H1 (cell line): Measurements from ENCODE around the gene SHROOM2. TPM values are rescaled to one million over a fixed set of nuclear protein-coding genes. Genes with fewer than 3 reads are reported as not detected.

Experiments used
- CTCF ChIA-PET: fragments of 300-600 bp; sonication (Branson Sonifier 250); formaldehyde crosslinking; loops from one replicate; lab custom pipeline; 2021; ENCODE audit not compliant: partially characterized antibody; lab: Charles Lee
- POLR2A ChIA-PET: fragments of 300-600 bp; sonication (Branson Sonifier 250); formaldehyde crosslinking; loops from one replicate; lab custom pipeline; 2021; ENCODE audit warnings: inconsistent platforms; ENCODE audit not compliant: partially characterized antibody; lab: Charles Lee
- DNase-seq, 2 experiments: peaks; one replicate each; pipeline versions ENCODE4 v3.0.0 to v3.0.0-alpha.2; 2010 to 2022; ENCODE audit warnings: low spot score in 2 of 2, low read depth in 1 of 2, mixed read lengths in 1 of 2
- FAIRE-seq: peaks from 2 replicates; lab custom pipeline; 2011; peaks lifted over from hg19 to GRCh38; lab: Jason Lieb, UNC
- H2AFZ ChIP-seq: 2 replicates; pipeline ENCODE4 v1.8.1; 2012; ENCODE audit warnings: low read length, inconsistent platforms
- H2AK5ac ChIP-seq: 2 replicates; pipeline ENCODE4 v1.6.1; 2013; ENCODE audit warnings: low read depth, low read length
- H2BK120ac ChIP-seq: replicated peaks from 2 replicates; pipeline ENCODE3; 2013; ENCODE audit warnings: low read depth, low read length, inconsistent platforms
- H2BK12ac ChIP-seq: 2 replicates; pipeline ENCODE4 v1.6.1; 2013; ENCODE audit warnings: low read depth, low read length
- H2BK15ac ChIP-seq: 2 replicates; pipeline ENCODE4 v1.6.1; 2013; ENCODE audit warnings: low read length
- H2BK20ac ChIP-seq: 2 replicates; pipeline ENCODE4 v1.6.1; 2013; ENCODE audit warnings: low read length
- H2BK5ac ChIP-seq: 2 replicates; pipeline ENCODE4 v1.6.1; 2013; ENCODE audit warnings: low read depth, low read length
- H3K14ac ChIP-seq: 2 replicates; pipeline ENCODE4 v1.6.1; 2013; ENCODE audit warnings: inconsistent platforms; ENCODE audit not compliant: insufficient read length
- H3K18ac ChIP-seq: 2 replicates; pipeline ENCODE4 v1.6.1; 2013; ENCODE audit warnings: low read length; ENCODE audit errors: extremely low read depth
- H3K23ac ChIP-seq: 2 replicates; pipeline ENCODE4 v1.6.1; 2013; ENCODE audit warnings: inconsistent platforms; ENCODE audit not compliant: insufficient read length
- H3K23me2 ChIP-seq: 2 replicates; pipeline ENCODE4 v1.6.1; 2013; ENCODE audit warnings: low read depth, low read length
- H3K27ac ChIP-seq: 2 replicates; pipeline ENCODE4 v1.6.1; 2011; ENCODE audit warnings: low read depth, low read length, inconsistent platforms
- H3K27me3 ChIP-seq, 4 experiments: replicated peaks in 1 of 4; 1 replicate in 1 of 4; 2 replicates in 3 of 4; pipeline versions ENCODE4 v1.6.1 to v1.8.1; 2011 to 2013; ENCODE audit warnings: low read length in 3 of 4, mild to moderate bottlenecking in 3 of 4, inconsistent platforms in 2 of 4, mixed read lengths in 2 of 4, moderate library complexity in 1 of 4; ENCODE audit not compliant: control insufficient read depth in 3 of 4, insufficient read depth in 3 of 4; ENCODE audit errors: extremely low read depth in 1 of 4
- H3K36me3 ChIP-seq, 4 experiments: 2 replicates each; pipeline versions ENCODE4 v1.6.1 to v1.8.1; 2011 to 2013; ENCODE audit warnings: mild to moderate bottlenecking in 4 of 4, low read length in 3 of 4, moderate library complexity in 2 of 4, control low read depth in 1 of 4, inconsistent platforms in 1 of 4; ENCODE audit not compliant: insufficient read depth in 4 of 4, control insufficient read depth in 2 of 4
- H3K4ac ChIP-seq: replicated peaks from 2 replicates; pipeline ENCODE3; 2013; ENCODE audit warnings: low read length, low read depth, mixed read lengths, inconsistent platforms; ENCODE audit not compliant: insufficient read length
- H3K4me1 ChIP-seq, 4 experiments: replicated peaks in 1 of 4; 1 replicate in 1 of 4; 2 replicates in 3 of 4; pipeline versions ENCODE4 v1.6.1 to v1.8.1; 2011 to 2013; ENCODE audit warnings: low read length in 3 of 4, inconsistent platforms in 2 of 4, mixed read lengths in 1 of 4; ENCODE audit not compliant: insufficient read depth in 4 of 4, control insufficient read depth in 3 of 4
- H3K4me2 ChIP-seq, 2 experiments: 2 replicates each; pipeline versions ENCODE4 v1.6.1 to v1.8.1; 2011 to 2013; ENCODE audit warnings: low read depth in 2 of 2, low read length in 2 of 2, control low read depth in 1 of 2, inconsistent platforms in 1 of 2, mild to moderate bottlenecking in 1 of 2; ENCODE audit not compliant: insufficient read depth in 1 of 2
- H3K4me3 ChIP-seq, 4 experiments: fragments of 200-600, 300-600 bp in 1 of 4; sonication (generic), shearing (Covaris generic), sonication (Bioruptor Twin) in 1 of 4; 2 replicates each; pipeline versions ENCODE4 v1.5.1 to v1.8.1; 2011 to 2016; ENCODE audit warnings: low read length in 4 of 4, low read depth in 3 of 4, control low read depth in 2 of 4, inconsistent platforms in 2 of 4, mild to moderate bottlenecking in 2 of 4, mixed read lengths in 1 of 4, moderate library complexity in 1 of 4; ENCODE audit not compliant: insufficient read depth in 2 of 4; ENCODE audit errors: extremely low read depth in 1 of 4
- H3K56ac ChIP-seq: replicated peaks from 2 replicates; pipeline ENCODE3; 2013; ENCODE audit warnings: low read depth, mild to moderate bottlenecking, mixed read lengths, low read length, inconsistent platforms; ENCODE audit not compliant: insufficient read length
- H3K79me1 ChIP-seq: 2 replicates; pipeline ENCODE4 v1.6.1; 2013; ENCODE audit warnings: low read depth, low read length, control low read depth
- H3K79me2 ChIP-seq, 2 experiments: 2 replicates each; pipeline versions ENCODE4 v1.6.1 to v1.8.1; 2012 to 2013; ENCODE audit warnings: low read length in 2 of 2, mild to moderate bottlenecking in 2 of 2, inconsistent platforms in 1 of 2; ENCODE audit not compliant: insufficient read depth in 2 of 2, control insufficient read depth in 1 of 2
- H3K9ac ChIP-seq, 4 experiments: replicated peaks in 1 of 4; 1 replicate in 1 of 4; 2 replicates in 3 of 4; pipeline versions ENCODE4 v1.6.1 to v1.8.1; 2011 to 2013; ENCODE audit warnings: low read depth in 3 of 4, low read length in 3 of 4, control low read depth in 2 of 4, mild to moderate bottlenecking in 2 of 4, moderate library complexity in 2 of 4, inconsistent platforms in 1 of 4; ENCODE audit errors: extremely low read depth in 1 of 4
- H3K9me3 ChIP-seq, 2 experiments: 2 replicates each; pipeline versions ENCODE4 v1.6.1 to v1.8.1; 2012 to 2013; ENCODE audit warnings: mild to moderate bottlenecking in 2 of 2, moderate library complexity in 2 of 2, control low read depth in 1 of 2, inconsistent platforms in 1 of 2, low read depth in 1 of 2, low read length in 1 of 2, mixed read lengths in 1 of 2; ENCODE audit not compliant: insufficient read depth in 2 of 2
- H4K20me1 ChIP-seq, 2 experiments: replicated peaks in 1 of 2; 2 replicates each; pipeline versions ENCODE3 to v1.8.1; 2011 to 2013; ENCODE audit warnings: inconsistent platforms in 2 of 2, low read length in 2 of 2, mild to moderate bottlenecking in 1 of 2; ENCODE audit not compliant: insufficient read depth in 2 of 2, control insufficient read depth in 1 of 2
- H4K5ac ChIP-seq: 2 replicates; pipeline ENCODE4 v1.6.1; 2013; ENCODE audit warnings: low read length, low read depth, mixed read lengths, inconsistent platforms; ENCODE audit not compliant: insufficient read length
- H4K8ac ChIP-seq: 2 replicates; pipeline ENCODE4 v1.8.0; 2013; ENCODE audit warnings: mild to moderate bottlenecking, moderate library complexity, low read length, inconsistent platforms; ENCODE audit not compliant: insufficient read depth; ENCODE audit errors: extremely low read depth
- H4K91ac ChIP-seq: replicated peaks from 2 replicates; pipeline ENCODE3; 2013; ENCODE audit warnings: low read length, mixed read lengths, inconsistent platforms; ENCODE audit not compliant: insufficient read length
- CREB1 ChIP-seq: IDR thresholded peaks from 2 replicates; pipeline ENCODE4 v1.6.1; 2012; ENCODE audit warnings: inconsistent platforms
- JUN ChIP-seq: IDR thresholded peaks from 2 replicates; pipeline ENCODE4 v1.6.1; 2011; ENCODE audit warnings: low read depth, mild to moderate bottlenecking, improper control_type of control experiment, low read length
- NANOG ChIP-seq: IDR thresholded peaks from 2 replicates; pipeline ENCODE4 v1.6.1; 2011; ENCODE audit warnings: low read length, low read depth, mild to moderate bottlenecking, inconsistent platforms; ENCODE audit not compliant: insufficient read depth, poor library complexity, severe bottlenecking
- RBBP5 ChIP-seq: IDR thresholded peaks from 2 replicates; pipeline ENCODE4 v1.7.1; 2012; ENCODE audit warnings: low read depth, mild to moderate bottlenecking, inconsistent platforms, low read length, moderate library complexity, borderline replicate concordance
- WGBS, 2 experiments: shearing (Covaris generic) in 1 of 2; methylation state at CpG; one replicate each; pipeline versions ENCODE4 v1.1.6 to v1.1.7; 2013 to 2015; ENCODE audit warnings: low lambda C conversion rate in 2 of 2, mixed read lengths in 2 of 2, inconsistent platforms in 1 of 2, low coverage in 1 of 2, missing lambda C conversion rate in 1 of 2; ENCODE audit not compliant: insufficient replicate concordance in 2 of 2, insufficient coverage in 1 of 2, insufficient read length in 1 of 2; ENCODE audit errors: extremely low coverage in 1 of 2, missing lambda C conversion rate in 1 of 2; 5-methylcytosine and 5-hydroxymethylcytosine counted together
- polyA plus RNA-seq, 7 experiments: library from polyadenylated mRNA; depleted of rRNA in 3 of 7; stranded (reverse) in 5 of 7; unstranded in 2 of 7; fragments of >200 nt in 5 of 7; fragments of 200-250 nt in 2 of 7; gene quantifications; 1 replicate in 5 of 7; 2 replicates in 1 of 7; 4 replicates in 1 of 7; pipeline versions ENCODE4 v1.2.1 to v1.2.3, GENCODE V29; 2011 to 2013; ENCODE audit warnings: missing spikeins in 2 of 7, mixed read lengths in 2 of 7
- total RNA-seq: library from RNA; stranded (reverse); fragmentation: NEBNext Ultra II Directional; extraction: Animal tissue kit (Norgen Biotek cat#: 25700); gene quantifications from 2 replicates; pipeline ENCODE4 v1.2.1, GENCODE V29; 2021

SHROOM2 gene
- total and polyA plus RNA-seq, 2 of the 8 experiments (the other 6 are each of a cell fraction or from before 2014, with no cell fraction given): 3.4 to 14.2 TPM

DNA sequence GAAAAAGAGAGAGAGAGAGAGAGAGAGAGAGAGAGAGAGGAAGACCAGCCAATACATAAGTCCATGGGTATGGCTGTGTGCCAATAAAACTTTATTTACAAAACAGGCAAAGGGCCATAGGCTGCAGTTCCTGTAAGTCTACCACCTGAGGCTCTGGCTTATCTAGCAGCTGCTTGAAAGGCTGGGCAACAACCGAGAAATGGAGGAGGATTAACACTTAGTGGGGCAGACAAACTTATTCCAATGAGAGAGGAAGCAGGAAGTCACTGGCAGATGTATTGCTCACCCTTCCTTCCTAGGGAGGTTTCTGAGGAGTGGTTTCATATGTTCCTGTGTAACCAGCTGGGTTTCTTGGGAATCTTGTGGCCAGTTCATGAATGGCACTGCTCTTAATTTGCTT, 15.9 kb upstream of the SHROOM2 start:
- Histone ChIP-seq H3K14ac (no peak overlapping the region), H3K27ac (no peak overlapping the region), H4K5ac (no peak overlapping the region), H3K79me2 (no peaks in the 10 kb centered on the region), H3K36me3 (no peaks in the 10 kb centered on the region), H3K23ac (no peak overlapping the region), H4K8ac (no peak overlapping the region), H3K23me2 (no peaks in the 10 kb centered on the region), H3K79me1 (no peaks in the 10 kb centered on the region), H2BK15ac (no peak overlapping the region), H2BK120ac (no peak overlapping the region), H4K20me1 (no peaks in the 10 kb centered on the region), H3K4me3 (no peak overlapping the region), H3K4me1 (peaks cover 0 to 3% (median 0%) of the 10 kb centered on the region in 4 experiments; a peak in 1 of 7 replicates), H2AFZ (no peak overlapping the region), H3K9me3 (no peaks in the 10 kb centered on the region), H3K27me3 (no peaks in the 10 kb centered on the region), H2AK5ac (no peak overlapping the region), H3K9ac (no peak overlapping the region), H2BK12ac (no peak overlapping the region), H3K18ac (no peak overlapping the region), H2BK20ac (no peak overlapping the region), H3K4me2 (no peak overlapping the region), H4K91ac (no peak overlapping the region), H2BK5ac (no peak overlapping the region), H3K56ac (no peak overlapping the region), H3K4ac (no peak overlapping the region)
- POLR2A ChIA-PET: interaction anchor here (0.6 to 1.2 kb wide), 2 partner anchors 20 to 263 kb away, joined by 3 to 4 read pairs; no protein-coding TSS in a partner anchor
- FAIRE-seq (no peak), DNase-seq (no peak)
- CTCF ChIA-PET: interaction anchor here (1.0 kb wide), 1 partner anchor 15 kb away, joined by 3 read pairs; the partner anchor contains the start of gene SHROOM2
- no peak for TF ChIP-seq JUN
- no peak for TF ChIP-seq CREB1
- TF ChIP-seq RBBP5: no peak
- TF ChIP-seq NANOG: no peak
- WGBS, 2 experiments: 73% methylated on average over 1 of the region's 1 CpG; no CpG with 5 or more reads in 1 of the 2 experiments
